ENCODE data around the gene MYBPH.

DNA sequence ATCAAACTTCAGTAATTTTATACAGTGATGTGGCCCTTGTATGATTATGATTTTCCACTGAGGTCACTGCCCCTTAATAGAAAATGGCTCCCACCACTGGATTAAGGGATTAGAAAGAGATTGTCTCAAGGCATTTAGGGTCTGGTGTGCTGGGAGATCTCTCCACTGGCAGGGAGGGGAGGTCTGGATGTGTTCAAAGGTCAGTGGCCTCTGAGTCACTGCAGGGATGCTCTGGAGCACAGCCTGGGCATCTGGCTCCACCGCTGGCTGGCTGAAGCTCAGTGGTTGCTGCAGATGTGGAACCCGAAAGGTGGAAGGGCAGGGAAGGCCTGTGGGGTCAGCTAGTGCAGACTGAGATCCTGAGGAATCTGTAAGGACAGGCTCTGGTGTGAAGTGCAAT is 29.1 kb upstream of the MYBPH start:
- TF ChIP-seq, protein P1, sequence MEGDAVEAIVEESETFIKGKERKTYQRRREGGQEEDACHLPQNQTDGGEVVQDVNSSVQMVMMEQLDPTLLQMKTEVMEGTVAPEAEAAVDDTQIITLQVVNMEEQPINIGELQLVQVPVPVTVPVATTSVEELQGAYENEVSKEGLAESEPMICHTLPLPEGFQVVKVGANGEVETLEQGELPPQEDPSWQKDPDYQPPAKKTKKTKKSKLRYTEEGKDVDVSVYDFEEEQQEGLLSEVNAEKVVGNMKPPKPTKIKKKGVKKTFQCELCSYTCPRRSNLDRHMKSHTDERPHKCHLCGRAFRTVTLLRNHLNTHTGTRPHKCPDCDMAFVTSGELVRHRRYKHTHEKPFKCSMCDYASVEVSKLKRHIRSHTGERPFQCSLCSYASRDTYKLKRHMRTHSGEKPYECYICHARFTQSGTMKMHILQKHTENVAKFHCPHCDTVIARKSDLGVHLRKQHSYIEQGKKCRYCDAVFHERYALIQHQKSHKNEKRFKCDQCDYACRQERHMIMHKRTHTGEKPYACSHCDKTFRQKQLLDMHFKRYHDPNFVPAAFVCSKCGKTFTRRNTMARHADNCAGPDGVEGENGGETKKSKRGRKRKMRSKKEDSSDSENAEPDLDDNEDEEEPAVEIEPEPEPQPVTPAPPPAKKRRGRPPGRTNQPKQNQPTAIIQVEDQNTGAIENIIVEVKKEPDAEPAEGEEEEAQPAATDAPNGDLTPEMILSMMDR (IDR thresholded peaks at IDR 0.05), result no peak
- TF ChIP-seq EZH2 (IDR thresholded peaks at IDR 0.05; ENCODE audit: borderline replicate concordance, insufficient read depth, low read depth, low read length, poor library complexity, severe bottlenecking), result no peak

Measured in B cell (primary cell).